GM19035 (cell line): ENCODE data around the gene BCL2.
"Not testable (repeated sequence)": the region's sequence is repeated elsewhere in the genome, so short reads cannot be mapped to it uniquely, and the experiment has no call there.

Experiments
- ATAC-seq: cut with Tn5 transposase; IDR thresholded peaks from one replicate; pipeline ENCODE4 v1.9.1; 2021; ENCODE audit not compliant: unreplicated experiment

BCL2 gene

GRCh38 chr18:63236921-63237846 lies 82.4 kb downstream of the BCL2 start:
- no peak for ATAC-seq

DNA sequence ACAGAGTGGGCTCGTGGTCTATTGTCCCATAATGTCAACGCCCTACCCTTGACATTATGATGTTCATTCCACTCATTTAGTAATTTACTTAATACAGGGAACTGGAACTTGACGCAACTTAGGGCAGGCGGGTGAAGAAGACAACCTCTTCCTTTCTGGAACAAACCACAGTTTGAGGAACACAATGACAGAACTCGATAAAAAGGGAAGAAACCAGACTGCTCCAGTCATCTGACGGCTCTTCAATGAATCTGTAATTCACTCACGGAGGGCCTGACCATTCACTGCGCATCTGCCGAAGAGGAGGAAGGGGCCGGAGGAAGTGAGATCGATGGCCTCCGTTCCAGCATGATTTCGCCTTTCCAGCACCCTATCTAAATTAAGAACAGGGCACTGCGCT lies 83.2 kb downstream of the BCL2 start:
- no peak for ATAC-seq

DNA sequence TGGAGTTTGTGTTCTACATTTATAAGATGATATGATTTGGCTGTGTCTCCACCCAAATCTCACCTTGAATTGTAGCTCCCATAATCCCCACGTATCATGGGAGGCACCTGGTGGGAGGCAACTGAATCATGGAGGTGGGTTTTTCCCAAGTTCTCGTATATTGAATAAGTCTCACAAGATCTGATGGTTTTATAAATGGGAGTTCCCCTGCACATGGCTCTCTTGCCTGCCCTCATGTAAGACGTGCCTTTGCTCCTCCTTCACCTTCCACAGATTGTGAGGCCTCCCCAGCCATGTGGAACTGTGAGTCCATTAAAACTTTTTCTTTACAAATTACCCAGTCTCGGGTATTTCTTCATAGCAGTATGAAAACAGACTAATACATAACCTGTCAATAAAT lies 83.6 kb downstream of the BCL2 start:
- ATAC-seq, result not testable (repeated sequence)

- ATAC-seq, result no peak
These were observed 84.7 kb downstream of the BCL2 start for GRCh38 chr18:63234841-63235240.

GRCh38 chr18:63234432-63234831 lies 85.1 kb downstream of the BCL2 start:
- ATAC-seq, result no peak

DNA sequence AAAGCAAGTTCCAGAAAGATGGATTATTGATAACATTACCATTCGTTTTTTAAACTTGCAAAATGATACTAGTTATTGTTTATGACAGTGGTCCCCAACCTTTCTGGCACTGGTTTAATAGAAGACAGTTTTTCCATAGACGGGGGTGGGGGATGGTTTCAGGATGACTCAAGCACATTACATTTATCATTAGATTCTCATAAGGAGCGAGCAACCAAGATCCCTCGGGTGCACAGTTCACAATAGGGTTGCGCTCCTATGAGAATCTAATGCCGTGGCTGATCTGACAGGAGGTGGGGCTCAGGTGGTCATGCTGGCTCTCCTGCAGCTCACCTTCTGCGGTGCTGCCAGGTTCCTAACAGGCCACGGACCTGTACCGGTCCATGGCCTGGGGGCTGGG lies 86.2 kb downstream of the BCL2 start:
- no peak for ATAC-seq

DNA sequence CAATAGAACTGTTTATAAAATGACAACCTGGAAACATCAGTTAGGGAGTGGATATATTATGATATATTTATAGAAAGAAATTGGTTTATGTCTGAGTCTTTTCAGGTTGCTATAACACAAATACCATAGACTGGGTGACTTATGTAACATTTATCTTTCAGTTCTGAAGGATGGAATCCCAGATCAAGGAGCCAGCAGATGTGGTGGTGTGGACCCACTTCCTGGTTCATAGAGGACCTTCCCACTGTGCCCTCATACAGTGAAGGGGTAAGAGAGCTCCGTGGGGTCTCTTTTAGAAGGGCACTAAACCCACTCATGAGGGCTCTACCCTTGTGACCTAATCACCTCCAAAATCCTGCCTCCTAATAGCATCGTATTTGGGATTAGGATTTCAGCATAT lies 86.7 kb downstream of the BCL2 start:
- ATAC-seq, result no peak

DNA sequence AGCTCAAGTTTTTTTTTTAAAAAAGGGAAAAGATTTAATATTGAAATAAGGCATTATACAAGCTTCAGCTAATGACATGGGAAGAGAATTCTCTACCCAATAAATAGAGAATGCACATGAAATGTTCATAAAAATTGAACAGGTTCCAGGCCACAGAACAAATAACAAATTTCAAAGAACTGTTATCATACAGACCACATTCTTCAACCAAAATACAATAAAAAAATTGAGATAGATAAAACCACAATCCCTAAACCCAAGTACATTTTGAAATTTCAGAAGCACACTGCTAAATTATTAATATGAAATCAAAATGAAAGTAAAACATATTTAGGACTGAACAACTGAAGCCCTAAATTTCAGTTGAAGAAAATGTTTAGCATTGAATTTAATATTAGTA lies 89.6 kb downstream of the BCL2 start:
- no peak for ATAC-seq

DNA sequence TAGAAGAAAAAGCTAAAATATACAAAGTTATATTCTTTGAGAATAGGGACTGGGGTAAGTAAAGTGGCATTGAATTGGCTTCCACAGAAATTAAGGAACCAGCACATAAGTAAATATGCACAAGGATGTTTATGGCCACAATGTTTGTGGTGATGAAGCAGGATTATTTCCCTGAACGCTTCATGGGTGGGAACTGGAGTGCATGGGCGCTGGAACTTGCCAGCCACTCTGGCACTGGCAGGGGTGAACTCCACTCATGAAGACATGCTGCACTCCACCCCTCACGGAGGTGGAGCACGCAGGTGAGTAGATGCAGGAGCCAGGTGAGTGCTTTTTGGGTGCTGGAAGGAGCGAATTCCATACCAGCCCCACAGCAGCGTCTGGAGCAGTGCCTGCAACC lies 94.1 kb downstream of the BCL2 start:
- no peak for ATAC-seq

GRCh38 chr18:63224630-63225029 lies 94.9 kb downstream of the BCL2 start:
- ATAC-seq, result no peak

GRCh38 chr18:63223837-63224236 lies 95.7 kb downstream of the BCL2 start:
- no peak for ATAC-seq

DNA sequence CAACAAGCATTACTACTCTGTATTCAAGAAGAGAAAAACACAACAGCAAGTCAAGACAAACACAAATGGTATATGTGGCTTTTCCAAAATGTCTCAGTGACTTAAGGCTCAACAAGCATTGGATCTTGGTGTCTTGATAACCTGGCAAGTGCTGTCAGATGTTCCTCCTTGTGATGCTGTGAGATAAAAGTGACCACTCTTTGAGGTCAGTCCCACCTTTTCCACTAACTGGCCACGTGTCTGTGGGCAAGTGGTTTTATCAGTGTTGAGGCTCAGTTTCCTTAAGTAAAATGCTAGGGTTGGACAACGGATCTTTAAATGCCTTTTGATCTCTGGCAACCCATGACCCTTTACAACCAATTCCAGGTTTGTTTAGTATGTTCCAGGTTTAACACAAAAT lies 98.7 kb downstream of the BCL2 start:
- no peak for ATAC-seq

- no peak for ATAC-seq
These were observed 101.1 kb downstream of the BCL2 start for GRCh38 chr18:63218472-63218871.

- peak; percentile 71 for ATAC-seq
These were observed 102.9 kb downstream of the BCL2 start for GRCh38 chr18:63216516-63217311.

DNA sequence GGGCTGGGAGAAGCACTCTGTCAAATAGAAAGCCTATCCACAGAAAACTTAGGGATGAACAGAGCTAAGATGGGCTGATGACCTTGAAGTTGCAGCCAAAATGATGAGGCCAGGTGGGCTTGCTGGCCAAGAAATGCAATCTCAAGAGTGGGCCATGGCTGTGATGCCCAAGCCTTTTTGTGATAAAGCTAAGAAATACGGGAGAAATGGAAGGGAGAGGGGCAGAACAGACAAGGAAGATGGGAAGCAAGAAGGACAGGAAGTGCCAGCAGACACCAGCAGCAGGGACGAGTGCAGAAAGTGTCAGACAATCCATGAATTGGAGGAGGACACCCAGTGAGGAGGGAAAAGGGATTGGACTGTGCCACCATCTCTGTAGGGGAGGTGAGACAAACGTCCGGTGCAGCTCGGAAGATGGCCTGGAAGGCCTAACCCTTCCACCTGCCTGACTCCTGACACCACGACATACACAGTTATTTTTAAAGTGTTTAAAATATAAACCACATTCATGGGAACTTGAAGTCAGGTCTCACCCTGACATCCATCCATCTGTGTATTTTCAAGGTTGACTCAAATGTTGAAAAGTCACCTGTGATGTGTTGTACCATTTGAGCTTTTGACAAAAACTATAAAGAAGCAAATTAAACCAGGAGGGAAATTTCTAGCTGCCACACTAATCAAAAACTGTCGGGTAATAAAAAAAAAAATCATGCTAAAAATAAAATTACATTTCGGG lies 105.5 kb downstream of the BCL2 start:
- ATAC-seq, result no peak

DNA sequence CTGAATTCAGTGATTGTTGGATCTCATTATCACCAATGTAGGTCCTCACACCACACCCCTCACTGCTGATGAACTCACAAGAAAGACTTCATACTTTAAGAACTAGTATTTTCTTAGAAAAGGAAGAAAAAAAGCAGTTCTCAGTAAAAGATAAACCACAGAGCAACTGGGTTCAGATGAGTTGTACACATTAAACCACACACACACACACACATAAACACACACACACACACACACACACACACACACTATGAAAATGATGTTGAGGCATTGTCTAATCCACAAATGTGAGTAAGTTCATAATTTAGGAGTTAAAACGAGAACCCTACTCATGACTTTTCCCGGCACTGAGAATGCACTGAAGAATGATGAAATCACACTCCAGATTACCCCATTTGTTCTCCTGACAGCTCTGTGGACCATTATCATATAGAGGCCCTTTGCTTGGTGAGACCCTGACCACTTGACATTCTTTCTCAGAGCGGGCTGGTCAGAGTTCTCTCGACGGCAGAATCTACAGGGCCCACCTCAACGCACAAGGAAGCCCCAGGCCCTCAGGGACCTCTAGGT lies 106.2 kb downstream of the BCL2 start:
- ATAC-seq, result no peak

DNA sequence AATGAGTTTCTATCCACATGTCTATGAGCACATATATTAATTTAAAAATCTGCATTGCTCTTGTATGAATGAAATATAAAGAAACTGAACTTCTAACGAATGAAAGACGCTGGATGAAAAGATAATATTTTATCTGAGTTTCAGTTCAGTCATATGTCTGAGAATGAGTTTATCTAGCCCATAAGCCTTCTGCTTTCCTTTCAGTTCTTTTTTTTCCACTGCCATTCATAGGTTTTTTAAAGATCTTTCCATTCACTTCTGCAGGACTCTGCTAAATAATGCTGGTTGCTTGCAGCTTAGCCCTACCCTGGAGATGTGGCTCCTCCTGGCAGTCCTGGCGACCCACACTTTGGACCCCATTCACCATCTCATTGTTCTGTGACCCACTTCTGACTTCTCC lies 109.0 kb downstream of the BCL2 start:
- no peak for ATAC-seq

DNA sequence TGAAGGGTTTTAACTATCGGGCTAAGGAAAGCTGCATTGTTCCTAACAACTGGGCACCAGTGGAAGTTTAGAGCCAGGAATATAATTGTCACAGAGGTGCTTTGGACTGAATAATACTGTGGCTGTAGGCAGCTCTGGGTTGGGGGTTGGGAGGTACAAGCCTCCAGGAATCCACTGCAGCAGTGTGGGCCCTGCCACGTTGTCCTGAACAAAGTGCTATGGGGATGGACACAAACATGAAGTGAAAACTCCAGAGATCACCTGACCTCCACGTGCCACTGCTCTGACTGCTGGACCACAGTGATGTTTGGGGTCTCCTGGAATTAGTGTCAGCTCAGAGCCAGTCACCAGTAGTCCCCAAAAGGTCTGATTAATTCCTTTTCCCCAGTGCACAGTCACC lies 110.9 kb downstream of the BCL2 start:
- ATAC-seq, result no peak

DNA sequence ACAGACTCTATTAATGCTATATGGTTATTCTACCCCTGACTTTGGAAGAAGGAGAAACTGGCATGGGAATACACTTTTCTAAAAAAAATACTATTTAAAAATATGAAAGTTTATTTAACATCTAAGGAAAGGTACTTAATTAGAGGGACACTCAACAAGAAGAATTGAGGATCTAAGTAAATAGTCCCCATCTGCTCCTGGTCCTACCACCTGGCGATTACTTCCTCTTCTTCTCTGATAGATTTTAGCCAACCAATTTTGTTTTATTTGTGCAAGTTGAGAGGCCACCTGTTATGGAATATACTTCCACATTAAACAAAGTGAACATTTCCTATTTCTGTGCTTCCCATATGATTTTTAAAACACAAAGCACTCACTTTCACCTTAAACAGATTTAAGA lies 111.7 kb downstream of the BCL2 start:
- no peak for ATAC-seq

DNA sequence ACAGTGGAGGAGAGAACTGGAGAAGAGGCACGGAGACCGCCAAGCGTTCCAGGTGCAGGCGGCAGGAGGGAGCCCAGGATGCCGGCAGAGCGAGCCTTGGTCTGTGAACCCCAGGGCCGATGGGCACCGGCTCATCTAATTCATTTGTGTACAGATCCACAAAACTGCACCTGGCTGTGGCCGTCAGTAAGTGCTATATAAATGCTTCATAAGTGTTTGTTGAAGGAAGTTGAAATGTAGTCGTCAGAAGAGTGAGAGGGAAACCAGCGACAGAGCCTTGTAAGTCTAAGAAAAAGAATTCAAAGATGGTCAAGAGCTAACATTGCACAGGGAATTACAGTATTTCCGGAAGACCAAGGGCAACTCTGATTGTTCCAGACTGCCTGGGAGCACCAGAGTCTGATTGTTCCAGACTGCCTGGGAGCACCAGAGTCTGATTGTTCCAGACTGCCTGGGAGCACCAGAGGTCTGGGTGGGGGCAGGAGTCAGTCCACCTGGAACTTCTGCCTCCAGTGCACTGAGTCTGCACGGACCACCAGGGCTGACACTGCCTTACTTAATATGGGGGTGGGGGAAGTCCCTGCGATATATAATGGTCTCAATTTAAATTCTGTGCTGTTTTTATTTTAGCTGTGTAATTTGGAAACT lies 112.3 kb downstream of the BCL2 start:
- no peak for ATAC-seq
